NCI-H446 (cell line): Measurements from ENCODE around the gene PALD1.

Experiments
- DNase-seq, 2 experiments: peaks; one replicate each; lab custom pipeline; 2025; lab: John Stamatoyannopoulos, UW

The PALD1 gene

DNA sequence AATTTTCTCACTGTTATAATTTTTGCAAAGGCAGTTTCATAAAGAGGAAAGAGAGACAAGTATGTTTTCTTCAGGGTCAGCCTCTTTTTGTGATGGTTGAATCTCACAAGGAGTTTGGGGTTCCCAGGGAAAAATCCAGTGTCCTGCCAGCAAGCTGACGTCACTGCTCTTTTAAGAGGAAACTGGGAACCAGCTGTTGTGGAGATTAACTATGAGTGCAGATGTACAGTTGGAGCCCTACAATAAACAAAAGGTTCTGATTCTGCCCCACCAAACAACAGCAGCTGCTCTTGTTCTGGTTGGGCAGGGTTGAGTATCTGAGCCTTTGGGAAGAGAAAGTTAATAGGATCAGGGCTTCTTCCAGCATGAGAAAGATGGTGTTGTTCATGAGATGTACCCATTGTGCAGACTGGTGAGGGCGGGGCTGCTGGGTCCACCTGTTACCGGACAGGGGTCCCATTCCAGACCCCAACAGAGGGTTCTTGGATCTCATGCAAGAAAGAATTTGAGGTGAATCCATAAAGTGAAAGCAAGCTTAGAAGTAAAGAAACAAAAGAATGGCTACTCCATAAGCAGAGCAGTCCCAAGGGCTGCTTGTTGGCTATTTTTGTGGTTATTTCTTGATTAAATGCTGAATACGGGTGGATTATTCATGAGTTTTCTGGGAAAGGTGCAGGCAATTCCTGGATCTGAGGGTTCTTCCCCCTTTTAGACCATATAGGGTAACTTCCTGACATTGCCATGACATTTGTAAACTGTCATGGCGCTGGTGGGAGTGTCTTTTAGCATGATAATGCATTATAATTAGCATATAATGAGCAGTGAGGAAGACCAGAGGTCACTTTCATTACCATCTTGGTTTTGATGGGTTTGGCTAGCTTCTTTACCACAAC is 111.4 kb downstream of the PALD1 start:
- DNase-seq = no peak

DNA sequence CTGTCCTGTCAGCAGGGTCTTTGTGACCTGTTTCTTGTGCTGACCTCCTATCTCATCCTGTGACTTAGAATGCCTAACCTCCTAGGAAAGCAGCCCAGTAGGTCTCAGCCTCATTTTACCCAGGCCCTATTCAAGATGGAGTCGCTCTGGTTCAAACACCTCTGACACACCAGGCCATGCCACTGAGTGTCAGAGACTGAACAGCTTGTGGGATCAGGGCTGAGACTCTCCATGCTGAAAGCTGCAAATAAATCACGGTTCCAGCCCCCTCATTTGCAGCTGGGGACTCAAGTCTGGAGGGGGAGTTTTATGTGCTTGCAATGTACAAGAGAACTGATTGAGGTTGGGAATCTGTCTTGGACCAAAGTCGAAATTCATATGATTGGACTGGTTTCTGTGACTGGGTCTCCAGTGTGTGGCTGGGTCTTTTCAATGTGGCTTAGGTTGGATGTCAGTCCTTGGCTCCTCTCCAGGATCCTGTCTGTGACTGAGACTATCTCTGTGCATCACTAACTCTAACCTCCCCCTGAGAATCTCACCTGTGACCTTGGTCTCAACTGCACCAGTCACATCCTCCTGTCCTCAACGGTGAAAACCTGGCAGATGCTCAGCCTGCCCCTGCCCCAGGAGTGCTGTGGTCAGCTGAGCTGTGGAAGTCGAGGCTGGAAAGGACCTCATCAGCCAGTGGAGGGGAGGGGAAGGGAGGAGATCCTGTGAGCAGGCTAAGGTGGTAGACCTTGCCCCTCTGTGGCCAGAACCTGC is 112.3 kb downstream of the PALD1 start:
- no peak for DNase-seq

- DNase-seq = no peak
Observed at GRCh38 chr10:70592186-70592735, 113.7 kb downstream of the PALD1 start.

- DNase-seq = no peak
Observed at GRCh38 chr10:70592746-70593512, 114.4 kb downstream of the PALD1 start.

- DNase-seq = no peak
Observed at GRCh38 chr10:70593513-70593890, 114.9 kb downstream of the PALD1 start.

- DNase-seq = no peak
Observed at GRCh38 chr10:70594161-70594560, 115.6 kb downstream of the PALD1 start.

DNA sequence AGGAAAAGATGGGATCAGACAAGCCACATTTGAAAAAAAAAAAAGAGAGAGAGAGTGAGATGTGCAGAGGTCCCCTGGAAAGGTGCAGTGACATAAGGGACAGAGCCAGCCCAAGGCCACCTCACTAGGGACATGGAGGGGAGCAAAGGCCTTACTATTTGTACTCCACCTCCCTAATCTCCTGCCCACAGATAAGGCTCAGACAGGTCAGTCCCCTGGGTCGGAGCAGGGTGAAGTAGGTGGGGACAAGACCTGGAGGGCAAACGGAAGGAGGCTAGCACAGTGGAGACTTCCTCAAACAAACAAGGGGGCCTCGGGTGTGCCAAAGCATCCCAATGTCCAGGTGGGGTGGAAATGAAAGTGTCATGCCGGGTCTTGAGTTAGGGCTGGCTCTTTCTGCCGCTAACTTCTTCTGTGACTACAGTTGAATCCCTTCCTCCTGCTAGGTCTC is 117.0 kb downstream of the PALD1 start:
- DNase-seq = no peak

DNA sequence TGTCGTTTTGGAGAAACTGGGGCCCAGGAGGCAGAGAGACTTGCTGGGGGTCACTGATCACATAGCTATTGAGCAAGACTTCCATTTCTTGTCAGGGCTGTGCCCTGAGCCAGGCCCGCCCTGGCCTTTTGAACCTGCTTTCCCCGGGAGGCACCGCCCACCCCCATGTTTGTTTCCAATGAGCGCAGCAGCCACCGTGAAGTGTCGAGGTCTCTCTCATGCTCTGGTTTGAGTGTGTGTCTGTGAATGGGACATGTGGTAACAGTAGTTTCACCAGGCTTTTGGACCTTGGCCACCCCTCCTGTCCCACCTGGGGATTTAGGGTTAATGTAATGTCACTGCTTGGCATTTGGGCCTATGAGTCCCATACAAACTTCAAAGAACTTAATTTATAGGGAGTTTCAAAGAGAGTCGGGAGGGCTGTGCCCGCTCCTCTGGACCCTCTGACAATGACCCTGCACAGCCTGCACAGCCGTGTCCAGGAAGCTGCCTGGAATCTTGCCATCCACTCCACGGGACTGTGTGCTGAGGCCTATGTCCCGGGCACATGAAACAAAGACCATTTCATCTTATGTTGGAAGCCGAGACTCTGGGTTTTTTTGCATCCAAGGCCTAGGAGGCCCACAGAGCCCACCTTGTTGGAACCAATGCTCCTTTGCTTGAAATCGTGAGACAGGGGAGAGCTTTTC is 117.7 kb downstream of the PALD1 start:
- DNase-seq = no peak

DNA sequence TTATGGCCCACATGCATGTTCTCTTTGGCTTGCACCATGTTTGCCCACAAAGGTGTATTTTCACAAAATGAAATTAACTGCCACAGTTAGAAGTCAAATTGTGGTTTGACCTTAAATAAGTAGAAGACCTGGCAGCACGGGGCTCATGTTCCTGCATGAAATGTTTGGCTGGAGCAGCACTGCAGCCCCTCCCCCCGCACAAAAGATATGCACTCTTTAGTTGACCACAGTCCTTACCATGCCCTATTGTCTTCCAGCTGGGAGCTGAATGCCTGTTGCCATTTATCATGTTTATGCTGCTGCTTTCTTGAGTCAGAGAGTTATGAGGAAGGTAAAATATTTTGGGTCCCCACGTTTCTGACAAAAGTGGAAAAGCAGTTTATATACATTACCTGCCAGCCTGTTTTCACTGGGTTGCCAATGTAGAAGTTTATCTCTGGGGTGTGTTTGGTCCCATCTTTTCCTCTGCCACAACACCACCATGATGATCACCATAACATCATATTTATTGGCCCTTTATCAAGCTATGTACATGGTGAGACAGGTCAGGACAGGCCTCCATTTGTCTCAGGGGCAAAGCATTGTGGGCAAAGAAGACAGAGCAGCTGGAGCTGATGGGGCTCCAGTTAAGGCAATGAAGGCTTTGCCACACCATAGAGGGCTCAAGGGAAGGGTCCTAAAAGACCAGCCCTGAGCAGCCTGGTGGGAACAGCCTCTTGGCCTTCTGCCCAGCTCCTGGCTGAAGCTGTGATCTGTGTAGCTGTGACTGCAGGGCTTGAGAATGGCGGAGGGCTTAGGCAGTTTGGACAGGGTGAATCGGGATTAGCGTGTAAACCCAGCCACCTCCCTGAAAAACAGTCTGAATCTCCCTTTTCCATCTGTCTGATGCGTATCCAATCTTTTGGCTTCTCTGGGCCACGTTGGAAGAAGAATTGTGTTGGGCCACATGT is 118.6 kb downstream of the PALD1 start:
- peak in 1 of 2 experiments; percentile 16 for DNase-seq

GRCh38 chr10:70597856-70598815 is 119.6 kb downstream of the PALD1 start:
- no peak for DNase-seq

DNA sequence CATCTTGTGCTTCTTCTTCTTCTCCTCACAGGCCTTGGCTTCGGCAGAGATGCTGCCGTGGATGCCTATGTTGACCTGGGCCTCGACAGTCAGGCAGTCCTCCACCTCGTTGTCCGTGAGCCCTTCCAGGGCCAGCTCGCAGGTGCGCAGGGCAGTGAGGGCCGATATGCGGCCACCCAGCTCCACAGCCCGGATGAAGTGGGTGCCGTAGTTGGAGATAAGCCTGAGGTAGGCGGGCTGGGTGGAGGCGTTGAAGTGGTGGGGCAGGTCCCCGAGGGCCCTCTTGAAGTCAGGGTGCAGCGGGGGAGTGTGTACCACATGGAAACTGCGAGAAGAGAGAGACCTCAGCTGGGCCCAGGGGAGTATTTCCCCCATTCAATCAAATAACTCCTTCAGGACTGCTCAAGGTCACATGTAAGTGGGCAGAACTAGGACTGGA is 120.3 kb downstream of the PALD1 start:
- no peak for DNase-seq

- no peak for DNase-seq
Observed at GRCh38 chr10:70599319-70599718, 120.8 kb downstream of the PALD1 start.

DNA sequence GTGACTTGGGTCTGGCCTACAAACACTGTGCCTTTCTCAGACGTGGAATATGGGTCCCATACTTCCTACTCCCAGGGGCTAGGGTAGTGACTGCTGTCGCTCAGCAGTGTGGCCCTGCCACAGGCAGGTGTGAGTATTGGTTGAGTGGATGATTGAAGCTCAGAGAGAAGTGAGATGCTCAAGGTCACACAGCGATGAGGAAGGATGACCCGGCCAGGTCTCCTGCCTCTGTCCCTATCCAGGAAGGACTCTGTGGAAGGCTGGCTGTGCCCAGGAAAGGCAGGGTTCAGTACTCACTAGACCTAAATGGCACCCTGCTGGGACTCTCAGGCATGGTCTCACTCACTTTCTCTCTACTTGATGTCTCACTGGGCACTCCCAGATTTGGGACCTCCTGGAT is 121.2 kb downstream of the PALD1 start:
- no peak for DNase-seq

- no peak for DNase-seq
Observed at GRCh38 chr10:70600512-70601395, 122.2 kb downstream of the PALD1 start.

GRCh38 chr10:70601746-70602145 is 123.2 kb downstream of the PALD1 start:
- no peak for DNase-seq

GRCh38 chr10:70602665-70603448 is 124.3 kb downstream of the PALD1 start, which contains the start of gene PRF1:
Gene PRF1 (minus strand): TSS chr10:70602741. CDS start chr10:70600902, 1,839 bp downstream.
- DNase-seq = no peak

DNA sequence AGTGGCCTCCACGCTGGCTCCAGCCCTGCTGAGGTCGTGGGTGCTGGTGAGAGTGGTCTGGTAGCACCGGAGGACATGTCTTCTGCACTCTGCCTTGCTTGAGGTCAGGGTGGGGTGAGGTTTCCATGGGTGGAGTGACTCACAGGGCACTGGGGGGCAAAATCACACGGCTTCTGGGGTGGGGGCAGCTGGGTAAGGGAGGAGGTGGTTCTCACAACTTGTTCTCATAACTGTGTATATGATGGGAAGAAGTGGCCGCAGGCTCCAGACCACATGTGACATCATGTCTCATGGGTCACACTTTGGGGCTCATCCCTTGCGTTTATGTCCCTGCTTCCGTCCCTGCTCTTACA is 124.9 kb downstream of the PALD1 start:
- no peak for DNase-seq
